Hepatic stellate cell (primary cell): ENCODE results near the gene EDNRA.

Source experiments
- DNase-seq: peaks from one replicate; pipeline ENCODE4 v3.0.0; 2011; ENCODE audit warnings: low spot score

Gene EDNRA

GRCh38 chr4:147589586-147589985 is 108.7 kb downstream of the EDNRA start:
- DNase-seq, result no peak

GRCh38 chr4:147590249-147590920 is 109.5 kb downstream of the EDNRA start:
- DNase-seq, result peak; percentile 55

- DNase-seq, result no peak
Observed at GRCh38 chr4:147591106-147591505, 110.2 kb downstream of the EDNRA start.

DNA sequence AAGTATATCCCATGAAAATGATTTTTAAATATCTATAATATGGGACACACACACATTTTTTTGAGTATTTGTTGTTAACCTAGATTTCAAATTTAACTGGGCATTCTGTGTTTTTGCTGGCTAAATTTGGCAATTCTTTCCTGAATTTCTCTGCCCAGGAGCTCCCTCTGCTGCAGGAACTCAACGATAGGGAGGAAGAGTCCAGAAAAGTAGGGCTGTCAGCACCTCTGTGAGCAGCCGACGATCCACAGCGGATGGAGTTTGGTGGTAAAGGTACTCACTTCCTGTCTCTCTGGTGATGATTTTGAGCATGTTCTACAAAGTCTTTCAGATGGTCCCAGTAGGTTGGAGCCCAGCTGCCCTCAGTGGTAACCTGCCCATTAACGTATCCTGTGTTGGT is 113.2 kb downstream of the EDNRA start:
- no peak for DNase-seq
